ENCODE measurements around the gene ALDH7A1.
"Not testable (repeated sequence)": the region's sequence is repeated elsewhere in the genome, so short reads cannot be mapped to it uniquely, and the experiment has no call there.

ALDH7A1 gene

DNA sequence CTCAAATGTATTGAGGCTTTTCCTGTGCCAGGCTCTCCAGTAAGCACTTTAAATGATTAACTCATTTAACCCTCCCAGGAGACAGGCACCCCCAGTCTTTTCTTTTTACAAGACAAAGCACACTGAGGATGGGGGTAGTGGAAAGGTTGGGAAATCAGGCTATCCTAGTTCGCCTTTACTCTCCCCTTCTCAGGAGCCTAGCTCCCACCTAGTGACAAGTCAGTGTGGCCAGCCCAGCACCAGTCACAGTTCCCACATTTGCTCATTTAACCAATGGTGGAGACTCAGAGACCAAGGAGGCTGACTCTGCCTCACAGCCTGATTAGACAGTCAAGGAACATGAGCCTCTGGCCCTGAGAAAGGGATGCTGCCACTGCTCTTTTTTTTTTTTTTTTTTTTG, 3.5 kb downstream of the ALDH7A1 start:
- no peak for DNase-seq

DNA sequence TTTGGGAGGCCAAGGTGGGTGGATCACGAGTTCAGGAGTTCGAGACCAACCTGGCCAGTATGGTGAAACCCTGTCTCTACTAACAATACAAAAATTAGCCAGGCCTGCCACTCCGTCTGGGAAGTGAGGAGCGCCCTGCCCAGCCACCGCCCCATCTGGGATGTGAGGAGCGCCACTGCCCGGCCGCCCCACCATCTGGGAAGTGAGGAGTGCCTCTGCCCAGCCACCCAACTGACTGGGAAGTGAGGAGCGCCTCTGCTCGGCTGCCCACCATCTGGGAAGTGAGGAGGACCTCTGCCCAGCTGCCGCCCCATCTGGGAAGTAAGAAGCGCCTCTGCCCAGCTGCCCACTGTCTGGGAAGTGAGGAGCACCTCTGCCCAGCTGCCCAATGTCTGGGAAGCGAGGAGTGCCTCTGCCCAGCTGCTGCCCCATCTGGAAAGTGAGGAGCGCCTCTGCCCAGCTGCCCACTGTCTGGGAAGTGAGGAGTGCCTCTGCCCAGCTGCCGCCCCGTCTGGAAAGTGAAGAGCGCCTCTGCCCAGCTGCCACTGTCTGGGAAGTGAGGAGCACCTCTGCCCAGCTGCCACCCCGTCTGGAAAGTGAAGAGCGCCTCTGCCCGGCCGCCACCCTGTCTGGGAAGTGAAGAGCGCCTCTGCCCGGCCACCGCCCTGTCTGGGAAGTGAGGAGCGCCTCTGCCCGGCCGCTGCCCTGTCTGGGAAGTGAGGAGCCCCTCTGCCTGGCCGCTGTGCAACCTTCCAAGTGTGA, 5.3 kb downstream of the ALDH7A1 start:
- DNase-seq: no peak

DNA sequence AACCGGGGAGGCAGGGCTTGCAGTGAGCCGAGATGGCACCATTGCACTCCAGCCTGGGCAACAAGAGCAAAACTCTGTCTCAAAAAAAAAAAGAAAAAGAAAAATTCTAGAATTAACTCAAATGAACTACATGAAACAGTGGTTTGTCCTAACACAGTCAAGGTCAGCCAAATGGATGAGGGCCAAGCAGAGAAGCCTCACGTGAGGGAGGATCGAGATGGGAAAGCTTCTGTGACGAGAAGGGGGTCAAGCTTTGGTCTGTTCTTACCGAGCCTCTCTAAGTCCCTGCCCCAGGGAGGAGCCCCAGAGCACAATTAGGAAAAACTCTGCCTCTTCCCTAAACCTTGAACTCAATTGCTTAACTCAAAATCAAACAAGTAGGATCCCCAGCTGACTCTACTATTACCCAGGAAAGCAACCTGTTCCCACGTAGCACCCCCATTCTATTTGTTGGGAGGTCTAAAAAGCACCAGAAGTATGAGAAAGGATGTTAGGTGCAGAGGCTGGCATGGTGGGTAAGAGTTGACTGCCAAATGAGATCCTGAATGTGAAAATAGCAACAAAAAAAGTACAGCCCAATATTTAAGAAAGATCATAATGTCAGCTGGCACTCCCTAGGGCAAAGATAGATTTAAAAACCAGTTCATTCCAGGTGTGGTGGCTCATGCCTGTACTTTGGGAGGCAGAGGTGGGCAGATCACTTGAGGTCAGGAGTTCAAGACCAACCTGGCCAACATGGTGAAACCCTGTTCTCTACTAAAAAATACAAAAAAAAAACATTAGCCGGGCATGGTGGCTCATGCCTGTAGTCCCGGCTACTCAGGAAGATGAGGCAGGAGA, 7.2 kb downstream of the ALDH7A1 start:
- DNase-seq: no peak

DNA sequence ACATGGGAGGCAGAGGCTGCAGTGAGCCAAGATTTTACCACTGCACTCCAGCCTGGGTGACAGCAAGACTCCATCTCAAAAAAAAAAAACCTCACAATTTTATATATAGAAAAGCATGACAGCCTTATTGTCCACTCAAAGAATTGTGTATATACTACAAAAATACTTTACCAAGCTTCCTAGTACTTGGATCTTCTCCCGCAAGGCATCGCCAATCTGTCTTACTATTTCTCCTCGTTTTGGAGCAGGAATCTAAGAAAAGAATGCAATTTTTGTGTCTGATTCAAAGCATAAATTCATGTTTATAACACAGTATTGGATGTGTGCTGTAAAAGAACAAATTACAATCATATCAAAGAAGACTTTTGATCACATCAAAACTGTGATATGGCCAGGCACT, 11.3 kb downstream of the ALDH7A1 start:
- DNase-seq: no peak

DNA sequence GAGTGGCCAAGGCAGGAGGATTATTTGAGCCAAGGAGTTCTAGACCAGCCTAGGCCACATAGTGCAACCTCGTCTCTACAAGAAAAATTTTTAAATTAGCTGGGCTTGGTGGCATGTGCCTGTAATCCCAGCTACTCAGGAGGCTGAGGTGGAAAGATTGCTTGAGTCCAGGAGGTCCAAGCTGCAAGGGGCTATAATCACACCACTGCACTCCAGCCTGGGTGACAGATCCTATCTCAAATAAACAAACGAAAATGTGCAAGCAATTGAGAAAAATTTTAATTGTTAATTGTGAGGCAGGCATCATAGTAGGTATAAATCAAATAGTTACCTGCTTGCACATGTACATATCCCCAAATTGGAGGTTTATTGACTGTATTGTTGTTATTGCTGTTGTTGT, 15.3 kb downstream of the ALDH7A1 start:
- no peak for DNase-seq

DNA sequence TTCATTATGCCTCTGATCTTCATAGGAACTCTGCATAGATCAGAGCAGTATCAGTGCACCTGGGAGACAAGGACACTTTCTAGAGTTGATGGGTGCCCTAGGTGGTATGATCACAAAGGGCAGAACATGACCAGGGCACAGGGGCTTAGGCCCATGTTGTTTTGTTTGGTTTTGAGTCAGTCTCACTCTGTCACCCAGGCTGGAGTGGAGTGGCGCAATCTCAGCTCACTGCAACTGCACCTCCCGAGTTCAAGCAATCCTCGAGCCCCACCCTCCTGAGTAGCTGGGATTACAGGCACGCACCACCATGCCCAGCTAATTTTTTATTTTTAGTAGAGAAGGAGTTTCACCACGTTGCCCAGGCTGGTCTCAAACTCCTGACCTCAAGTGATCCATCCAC, 17.6 kb downstream of the ALDH7A1 start:
- no peak for DNase-seq

DNA sequence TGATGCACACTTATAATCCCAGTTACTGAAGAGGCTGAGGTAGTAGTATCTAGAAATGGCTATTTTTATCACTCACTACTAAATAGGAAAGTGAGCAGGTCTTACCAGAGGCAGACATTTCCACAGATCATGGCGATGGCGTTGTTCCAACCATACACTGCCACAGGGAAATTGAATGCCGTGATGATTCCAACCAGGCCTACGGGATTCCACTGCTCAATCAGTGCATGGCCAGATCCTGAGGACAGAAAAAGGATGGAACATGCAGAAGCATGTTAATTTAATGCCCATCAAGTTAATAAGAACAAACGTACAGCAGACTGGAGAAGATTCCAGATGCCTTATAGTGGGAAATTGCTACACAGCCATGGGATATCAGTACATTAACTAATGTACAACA, 18.0 kb downstream of the ALDH7A1 start:
- no peak for DNase-seq

DNA sequence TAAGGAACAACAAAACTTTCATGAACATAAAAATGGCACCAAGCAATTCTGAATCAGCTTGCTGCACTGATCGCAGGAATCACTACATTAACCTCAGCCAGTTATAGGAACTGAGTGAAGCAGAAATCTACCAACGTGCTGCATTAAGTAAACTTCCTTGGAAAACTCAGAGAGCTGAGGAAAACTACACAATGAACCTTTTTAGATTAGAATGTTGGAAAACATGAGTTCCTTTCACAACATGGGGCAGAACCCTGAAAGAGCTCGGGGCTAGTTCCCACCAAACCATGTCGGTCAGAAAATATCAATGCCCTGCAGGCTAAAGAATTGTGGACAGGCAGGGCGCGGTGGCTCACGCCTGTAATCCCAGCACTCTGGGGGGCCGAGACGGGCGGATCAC, 19.4 kb downstream of the ALDH7A1 start:
- DNase-seq: no peak

DNA sequence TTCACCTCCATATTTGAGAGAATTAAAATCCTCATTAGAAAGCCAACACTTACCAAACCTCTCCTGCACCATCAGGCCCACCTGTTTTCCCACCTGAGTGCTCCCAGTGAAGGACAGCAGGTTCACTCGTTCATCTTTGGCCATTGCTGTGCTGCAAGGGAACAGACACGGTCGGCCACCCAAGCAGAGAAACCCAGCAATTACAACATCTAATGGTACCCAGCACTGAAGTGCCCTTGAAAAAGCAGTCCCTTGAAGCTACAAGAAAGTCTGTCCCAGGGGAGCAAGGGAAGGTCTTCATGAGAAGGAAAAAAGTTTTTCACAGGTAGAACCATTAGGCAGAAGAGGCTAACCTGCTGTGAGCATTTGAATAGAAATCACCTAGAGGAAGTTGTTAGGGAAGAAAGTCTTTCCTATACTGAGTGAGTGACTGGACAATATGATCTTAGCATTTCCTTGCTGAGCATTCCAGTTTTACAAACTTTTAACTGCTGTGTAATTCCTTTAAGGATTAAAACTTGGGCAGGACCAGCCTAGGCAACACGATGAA, 26.7 kb downstream of the ALDH7A1 start:
- no peak for DNase-seq

DNA sequence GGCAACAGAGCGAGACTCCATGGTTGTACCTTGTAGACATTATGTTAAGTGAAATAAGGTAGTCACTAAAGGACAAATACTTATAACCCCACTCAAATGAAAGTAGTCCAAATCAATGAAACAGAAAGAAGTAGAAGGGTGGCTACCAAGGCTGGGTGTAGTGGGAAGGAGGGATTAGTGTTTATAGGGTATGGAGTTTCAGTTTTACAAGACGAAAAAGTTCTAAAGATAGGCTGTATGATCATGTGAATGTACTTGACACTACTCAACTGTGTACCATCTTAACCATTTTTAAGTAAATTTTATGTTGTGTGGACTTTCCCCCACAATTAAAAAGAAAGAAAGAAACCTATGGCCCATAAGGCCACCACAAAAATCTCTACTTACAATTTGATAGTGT, 32.2 kb downstream of the ALDH7A1 start:
- no peak for DNase-seq

DNA sequence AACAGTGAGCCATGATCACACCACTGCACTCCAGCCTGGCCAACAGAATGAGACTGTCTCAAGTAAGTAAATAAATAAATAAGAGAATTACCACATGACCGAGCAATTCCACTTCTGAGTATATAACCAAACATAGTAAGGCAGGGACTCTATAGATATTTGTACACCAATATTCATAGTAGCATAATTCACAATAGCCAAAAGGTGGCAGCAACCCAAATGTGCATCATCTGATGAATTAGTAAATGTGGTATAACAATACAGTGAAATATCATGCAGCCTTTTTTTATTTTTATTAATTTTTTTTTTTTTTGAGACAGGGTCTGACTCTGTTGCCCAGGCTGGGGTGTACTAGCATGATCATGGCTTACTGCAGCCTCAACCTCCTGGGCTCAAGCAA, 33.1 kb downstream of the ALDH7A1 start:
- DNase-seq: no peak

DNA sequence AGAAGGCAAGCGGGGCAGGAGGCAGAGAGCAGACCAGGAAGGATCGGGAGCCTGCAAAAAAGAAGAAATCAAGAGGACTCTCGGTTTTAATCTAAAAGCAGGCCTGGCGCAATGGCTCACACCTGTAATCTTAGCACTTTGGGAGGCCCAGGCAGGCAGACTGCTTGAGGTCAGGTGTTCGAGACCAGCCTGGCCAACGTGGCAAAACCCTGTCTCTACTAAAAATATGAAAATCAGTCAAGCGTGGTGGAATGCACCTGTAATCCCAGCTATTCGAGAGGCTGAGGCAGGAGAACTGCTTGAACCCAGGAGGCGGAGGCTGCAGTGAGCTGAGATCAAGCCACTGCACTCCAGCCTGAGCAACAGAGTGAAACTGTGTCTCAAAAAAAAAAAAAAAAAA, 39.9 kb downstream of the ALDH7A1 start:
- DNase-seq: not testable (repeated sequence)

DNA sequence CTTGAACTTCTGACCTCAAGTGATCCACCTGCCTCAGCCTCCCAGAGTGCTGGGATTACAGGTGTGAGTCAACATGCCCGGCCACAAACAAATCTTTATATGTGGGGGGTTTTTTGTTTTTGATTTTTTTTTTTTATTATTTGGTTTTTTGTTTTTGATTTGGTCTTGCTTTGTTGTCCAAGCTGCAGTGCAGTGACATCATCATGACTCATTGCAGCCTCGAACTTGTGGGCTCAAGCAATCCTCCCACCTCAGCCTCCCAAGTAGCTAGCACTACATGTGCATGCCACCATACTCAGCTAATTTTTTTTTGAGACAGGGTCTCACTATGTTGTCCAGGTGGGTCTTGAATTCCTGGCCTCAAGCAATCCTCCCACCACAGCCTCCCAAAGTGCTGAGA, 42.4 kb downstream of the ALDH7A1 start:
- DNase-seq: peak in 1 of 3 donors; percentile 15

DNA sequence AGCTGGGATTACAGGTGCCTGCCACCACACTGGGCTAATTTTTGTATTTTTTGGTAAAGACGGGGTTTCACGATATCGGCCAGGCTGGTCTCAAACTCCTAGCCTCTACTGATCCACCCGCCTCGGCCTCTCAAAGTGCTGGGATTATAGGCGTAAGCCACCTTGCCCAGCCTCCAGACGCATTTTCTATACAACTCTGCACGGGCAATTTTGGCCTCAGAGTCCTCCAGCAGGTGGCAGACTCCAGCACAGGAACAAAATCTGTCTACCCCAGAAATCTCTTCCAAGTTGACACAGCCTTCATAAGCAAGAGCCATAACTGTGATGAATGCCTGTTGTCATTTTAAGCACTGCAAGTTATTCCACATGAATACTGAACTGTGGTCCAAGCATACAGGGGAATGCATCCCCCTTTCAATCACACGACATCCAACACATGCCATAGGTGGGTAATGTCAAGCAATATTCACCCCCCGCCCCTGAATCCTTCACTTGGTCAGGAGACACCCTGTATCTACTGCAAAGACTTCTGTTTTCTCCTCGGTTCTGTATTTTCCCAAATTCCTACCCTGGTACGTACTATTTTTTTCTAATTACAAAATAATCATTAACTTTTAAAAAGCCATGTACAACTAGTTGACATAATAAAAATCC, 50.8 kb downstream of the ALDH7A1 start:
- DNase-seq: peak; percentile 35 to 42 (median 39)

DNA sequence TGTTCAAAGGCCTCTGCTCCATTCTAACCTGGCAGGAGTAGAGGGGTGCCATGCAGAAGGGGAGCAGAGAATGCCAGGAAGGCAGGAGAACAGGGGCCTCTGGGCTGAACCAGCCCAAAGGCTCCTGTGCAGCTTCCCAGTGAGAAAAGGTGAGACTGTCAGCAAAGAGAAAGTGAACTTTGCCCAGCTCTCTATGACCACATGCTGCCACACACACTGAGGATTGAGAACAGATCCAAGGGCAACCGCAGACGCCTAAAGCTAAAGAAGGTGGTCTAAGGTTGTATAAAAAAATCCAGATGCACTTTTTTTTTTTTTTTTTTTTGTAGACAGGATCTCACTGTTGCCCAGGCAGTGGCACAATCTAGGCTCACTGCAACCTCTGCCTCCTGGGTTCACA, 51.4 kb downstream of the ALDH7A1 start:
- DNase-seq: no peak

DNA sequence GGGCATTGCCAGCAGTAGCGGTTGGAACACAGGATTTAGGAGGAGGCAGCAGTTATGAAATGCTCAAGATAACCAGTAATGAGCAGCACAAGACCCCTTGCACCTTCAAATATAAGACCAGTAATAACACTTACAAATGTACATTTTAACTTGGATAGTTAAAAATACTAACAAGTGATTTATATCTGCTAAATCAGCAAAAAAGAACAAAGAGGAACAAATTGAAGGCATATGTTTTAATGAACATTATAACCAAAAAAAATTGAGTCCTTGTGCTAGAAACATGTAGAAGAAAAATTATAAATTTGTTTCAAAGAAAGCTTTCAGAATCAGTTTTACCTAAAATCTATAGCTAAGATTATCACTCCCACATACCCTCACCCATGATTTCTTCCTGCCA, 52.0 kb downstream of the ALDH7A1 start:
- no peak for DNase-seq

DNA sequence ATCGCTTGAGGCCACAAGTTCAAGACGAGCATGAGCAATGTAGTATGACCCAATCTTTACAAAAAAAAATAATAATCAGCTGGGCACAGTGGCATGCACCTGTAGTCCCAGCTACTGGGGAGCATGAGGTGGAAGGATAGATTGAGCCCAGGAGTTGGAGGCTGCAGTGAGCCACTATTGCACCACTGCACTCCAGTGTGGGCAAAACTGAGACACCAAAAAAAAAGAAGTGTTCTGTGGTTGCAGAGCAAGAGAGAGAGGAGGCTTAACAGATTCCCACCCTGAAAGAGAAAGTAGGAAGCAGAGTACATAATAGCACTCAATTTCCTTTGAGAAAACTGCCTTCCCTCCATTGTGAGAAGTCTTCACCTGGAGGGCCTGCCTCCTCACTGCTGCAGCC, 52.6 kb downstream of the ALDH7A1 start:
- no peak for DNase-seq

DNA sequence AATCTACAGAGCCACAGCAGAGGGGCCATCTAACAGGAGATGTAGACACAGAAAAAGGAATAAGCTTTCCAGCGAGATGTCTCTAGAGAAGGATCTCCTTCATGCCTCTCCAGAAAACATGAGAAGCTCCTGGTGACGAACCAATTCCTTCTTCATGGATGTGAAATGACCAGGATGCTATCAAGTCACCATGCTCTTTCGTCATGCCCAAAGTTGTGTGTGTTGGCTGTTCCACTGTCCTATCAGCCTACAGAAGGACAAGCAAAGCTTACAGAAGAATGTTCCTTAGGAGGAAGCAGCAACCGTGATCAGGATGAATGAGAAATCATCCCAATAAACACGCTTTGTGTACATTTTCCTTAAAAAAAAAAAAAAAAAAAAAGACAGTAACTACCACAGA, 54.4 kb downstream of the ALDH7A1 start:
- DNase-seq: no peak

DNA sequence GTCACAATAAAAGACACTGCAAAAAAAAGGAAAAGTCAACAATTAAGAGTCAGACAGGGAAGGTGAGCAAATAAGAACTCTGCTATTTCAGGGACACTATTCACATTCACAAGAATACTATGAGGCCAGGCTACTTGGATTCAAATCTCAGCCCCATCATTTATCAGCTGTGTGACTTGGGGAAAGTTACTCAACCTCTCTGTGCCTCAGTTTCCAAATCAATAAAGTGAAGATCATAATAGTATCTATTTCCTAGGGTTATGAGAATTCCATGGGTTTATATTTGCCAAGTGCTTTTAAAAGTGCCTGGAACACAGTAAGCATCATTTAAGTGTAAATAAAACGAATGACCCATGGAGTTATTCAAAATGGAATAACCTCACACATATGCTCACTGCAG, 56.4 kb downstream of the ALDH7A1 start:
- DNase-seq: no peak

DNA sequence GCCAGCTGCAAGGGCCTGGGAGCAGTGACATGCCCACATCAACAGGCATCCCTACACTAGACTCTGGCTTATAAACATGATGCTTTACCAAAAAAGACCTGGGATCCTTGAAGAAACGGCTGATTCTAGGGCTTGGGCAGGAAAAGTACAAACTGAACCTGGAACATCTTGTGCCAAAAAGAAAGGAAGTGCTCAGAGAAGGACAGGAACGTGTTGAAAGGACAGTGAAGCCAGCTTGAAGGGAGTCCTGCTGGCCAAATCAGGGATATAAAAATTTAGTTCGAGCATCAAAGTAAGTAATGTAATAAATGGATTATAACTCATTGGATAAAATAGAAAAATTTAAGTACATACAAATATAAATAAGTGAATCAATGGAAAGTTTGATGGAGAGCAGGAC, 58.1 kb downstream of the ALDH7A1 start:
- no peak for DNase-seq

DNA sequence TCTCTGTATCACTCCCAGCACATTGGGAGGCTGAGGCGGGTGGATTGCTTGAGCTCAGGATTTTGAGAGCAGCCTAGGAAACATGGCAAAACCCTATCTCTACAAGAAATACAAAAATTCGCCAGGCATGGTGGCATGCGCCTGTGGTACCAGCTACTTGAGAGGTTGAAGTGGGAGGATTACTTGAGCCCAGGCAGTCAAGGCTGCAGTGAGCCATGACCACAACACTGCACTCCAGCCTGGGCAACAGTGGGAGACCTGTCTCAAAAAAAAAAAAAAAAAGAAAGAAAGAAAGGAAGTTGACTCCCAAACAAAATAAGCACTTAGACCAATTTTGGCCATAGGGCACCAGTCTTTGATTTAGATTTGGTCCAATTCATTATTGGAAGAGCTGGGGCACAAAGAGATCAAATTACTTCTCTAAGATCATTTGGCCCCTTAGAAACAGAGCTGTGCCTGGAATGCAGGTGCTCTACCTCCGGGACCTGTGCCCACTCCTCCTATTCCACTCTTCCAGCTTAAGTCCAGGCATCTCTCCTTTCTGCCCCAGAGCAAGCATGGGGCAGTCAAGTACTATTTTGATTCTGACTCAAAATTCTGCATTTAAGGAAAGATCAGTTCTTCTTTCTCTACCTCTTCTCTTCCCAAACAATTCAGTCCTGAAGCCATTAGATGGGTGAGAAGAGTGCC, 59.0 kb downstream of the ALDH7A1 start:
- no peak for DNase-seq

DNA sequence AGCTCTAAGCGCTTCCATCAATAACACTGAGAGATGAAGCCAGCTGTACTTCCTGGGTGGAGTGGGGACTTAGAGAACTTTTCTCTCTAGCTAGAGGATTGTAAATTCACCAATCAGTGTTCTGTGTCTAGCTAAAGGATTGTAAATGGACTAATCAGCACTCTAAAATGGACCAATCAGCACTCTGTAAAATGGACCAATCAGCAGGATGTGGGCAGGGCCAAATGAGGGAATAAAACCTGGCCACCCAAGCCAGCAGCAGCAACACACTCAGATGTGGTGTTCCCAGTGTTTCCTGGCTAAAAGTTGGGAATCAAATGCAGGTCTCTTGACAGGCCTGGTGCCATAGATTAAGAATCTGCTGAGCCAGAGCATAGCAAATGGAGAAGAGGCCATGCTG, 60.5 kb downstream of the ALDH7A1 start:
- no peak for DNase-seq

DNA sequence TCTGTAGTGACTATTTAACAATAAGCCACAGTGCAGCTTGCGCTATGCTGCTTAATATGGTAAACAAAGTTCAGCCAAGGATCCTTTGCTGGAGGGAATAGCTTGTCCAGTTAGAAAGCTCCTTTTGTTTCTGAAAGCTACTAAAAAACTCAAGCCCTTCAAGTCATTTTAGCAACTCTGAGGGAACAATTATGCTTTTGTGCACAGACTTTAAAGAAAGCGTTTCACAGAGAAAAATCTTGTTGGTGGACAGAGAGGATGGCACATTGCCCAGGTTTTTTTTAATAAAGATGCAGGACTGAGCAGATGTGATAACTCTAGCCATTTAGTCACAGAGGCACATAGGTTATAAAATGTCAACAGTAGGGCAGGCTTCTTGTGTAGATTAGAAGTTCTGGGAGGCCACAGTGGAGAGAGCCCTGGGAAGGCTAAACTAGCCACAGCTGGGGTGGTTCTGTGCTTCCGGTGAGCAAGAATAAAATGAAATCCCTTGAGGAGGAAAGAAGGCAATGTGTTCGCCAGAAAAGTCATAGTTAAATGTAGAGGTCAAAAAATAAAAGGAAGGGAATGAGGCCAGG, 63.4 kb downstream of the ALDH7A1 start:
- DNase-seq: no peak

Data from suppressor macrophage treated with lipopolysaccharide for 1 hour (primary cell).